CD4-positive, alpha-beta T cell treated with Interleukin-12 subunit alpha and Interleukin-12 subunit beta, for 1 hour (primary cell): ENCODE measurements around the gene CAMTA1.

ENCODE experiments used
- DNase-seq: peaks from one replicate; pipeline ENCODE4 v3.0.0-alpha.2; 2020

CAMTA1 gene

GRCh38 chr1:7335224-7335879 lies 550.1 kb downstream of the CAMTA1 start:
- DNase-seq = no peak

GRCh38 chr1:7338439-7338838 lies 553.2 kb downstream of the CAMTA1 start:
- no peak for DNase-seq

- DNase-seq = no peak
Observed at GRCh38 chr1:7339014-7339413, 553.8 kb downstream of the CAMTA1 start.

- no peak for DNase-seq
Observed at GRCh38 chr1:7339953-7340352, 554.7 kb downstream of the CAMTA1 start.

GRCh38 chr1:7341145-7341905 lies 556.1 kb downstream of the CAMTA1 start:
- no peak for DNase-seq

GRCh38 chr1:7343882-7344281 lies 558.6 kb downstream of the CAMTA1 start:
- DNase-seq = no peak

GRCh38 chr1:7344299-7344698 lies 559.0 kb downstream of the CAMTA1 start:
- no peak for DNase-seq

- no peak for DNase-seq
Observed at GRCh38 chr1:7345516-7345915, 560.3 kb downstream of the CAMTA1 start.

- no peak for DNase-seq
Observed at GRCh38 chr1:7346070-7346596, 560.9 kb downstream of the CAMTA1 start.

- DNase-seq = no peak
Observed at GRCh38 chr1:7346600-7347570, 561.6 kb downstream of the CAMTA1 start.

- DNase-seq = no peak
Observed at GRCh38 chr1:7348073-7348472, 562.8 kb downstream of the CAMTA1 start.

GRCh38 chr1:7348580-7348979 lies 563.3 kb downstream of the CAMTA1 start:
- DNase-seq = no peak

GRCh38 chr1:7350804-7351203 lies 565.5 kb downstream of the CAMTA1 start:
- no peak for DNase-seq

GRCh38 chr1:7351649-7352048 lies 566.4 kb downstream of the CAMTA1 start:
- DNase-seq = no peak

- DNase-seq = no peak
Observed at GRCh38 chr1:7352364-7352763, 567.1 kb downstream of the CAMTA1 start.

- no peak for DNase-seq
Observed at GRCh38 chr1:7352974-7353373, 567.7 kb downstream of the CAMTA1 start.

- DNase-seq = no peak
Observed at GRCh38 chr1:7355646-7356045, 570.4 kb downstream of the CAMTA1 start.

- DNase-seq = no peak
Observed at GRCh38 chr1:7356079-7356478, 570.8 kb downstream of the CAMTA1 start.

GRCh38 chr1:7358425-7358824 lies 573.2 kb downstream of the CAMTA1 start:
- DNase-seq = no peak

- no peak for DNase-seq
Observed at GRCh38 chr1:7360526-7360925, 575.3 kb downstream of the CAMTA1 start.

GRCh38 chr1:7362947-7363346 lies 577.7 kb downstream of the CAMTA1 start:
- no peak for DNase-seq

- no peak for DNase-seq
Observed at GRCh38 chr1:7363450-7363849, 578.2 kb downstream of the CAMTA1 start.

- DNase-seq = no peak
Observed at GRCh38 chr1:7365706-7366105, 580.5 kb downstream of the CAMTA1 start.
